Measurements from ENCODE around the gene RRP8. TPM values are rescaled to one million over a fixed set of nuclear protein-coding genes. Genes with fewer than 3 reads are reported as not detected.

RRP8 gene
- total and polyA plus RNA-seq, 10 of the 15 experiments (the other 5 are each of a cell fraction or from before 2014, with no cell fraction given): 4.7 to 51.2 (median 23.9) TPM

- TF ChIP-seq, protein P1, sequence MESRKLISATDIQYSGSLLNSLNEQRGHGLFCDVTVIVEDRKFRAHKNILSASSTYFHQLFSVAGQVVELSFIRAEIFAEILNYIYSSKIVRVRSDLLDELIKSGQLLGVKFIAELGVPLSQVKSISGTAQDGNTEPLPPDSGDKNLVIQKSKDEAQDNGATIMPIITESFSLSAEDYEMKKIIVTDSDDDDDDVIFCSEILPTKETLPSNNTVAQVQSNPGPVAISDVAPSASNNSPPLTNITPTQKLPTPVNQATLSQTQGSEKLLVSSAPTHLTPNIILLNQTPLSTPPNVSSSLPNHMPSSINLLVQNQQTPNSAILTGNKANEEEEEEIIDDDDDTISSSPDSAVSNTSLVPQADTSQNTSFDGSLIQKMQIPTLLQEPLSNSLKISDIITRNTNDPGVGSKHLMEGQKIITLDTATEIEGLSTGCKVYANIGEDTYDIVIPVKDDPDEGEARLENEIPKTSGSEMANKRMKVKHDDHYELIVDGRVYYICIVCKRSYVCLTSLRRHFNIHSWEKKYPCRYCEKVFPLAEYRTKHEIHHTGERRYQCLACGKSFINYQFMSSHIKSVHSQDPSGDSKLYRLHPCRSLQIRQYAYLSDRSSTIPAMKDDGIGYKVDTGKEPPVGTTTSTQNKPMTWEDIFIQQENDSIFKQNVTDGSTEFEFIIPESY (IDR thresholded peaks at IDR 0.05): no peak
- TF ChIP-seq IKZF1 (conservative IDR thresholded peaks at IDR 0.05) (peak; percentile 89), POLR2A (IDR thresholded peaks at IDR 0.05; ENCODE audit: low read depth, low read length) (peak; percentile 37; the same call in 1 of the 2 replicates), ZZZ3 (IDR thresholded peaks at IDR 0.05; ENCODE audit: control insufficient read depth, insufficient read length, low read depth) (no peak), HDAC6 (IDR thresholded peaks at IDR 0.05; ENCODE audit: unreplicated experiment) (no peak), ESRRA (IDR thresholded peaks at IDR 0.05; ENCODE audit: low read length) (no peak), ZNF274 (IDR thresholded peaks at IDR 0.05; ENCODE audit: insufficient read depth, insufficient read length) (no peak), ZNF622 (IDR thresholded peaks at IDR 0.05) (no peak), SMAD1 (IDR thresholded peaks at IDR 0.05; ENCODE audit: low read depth, partially characterized antibody) (no peak), NFYB (IDR thresholded peaks at IDR 0.05; ENCODE audit: insufficient read depth, low read depth, low read length) (no peak), GABPA (IDR thresholded peaks at IDR 0.05; ENCODE audit: low read depth) (no peak), PKNOX1 (IDR thresholded peaks at IDR 0.05) (no peak; the same call in 1 of the 2 replicates), IKZF2 (IDR thresholded peaks at IDR 0.05) (peak; percentile 96), SPI1 (IDR thresholded peaks at IDR 0.05; ENCODE audit: borderline replicate concordance, insufficient read depth, low read depth, low read length) (peak; percentile 97), BCL11A (IDR thresholded peaks at IDR 0.05; ENCODE audit: low read depth, low read length) (no peak), EP300 (IDR thresholded peaks at IDR 0.05; ENCODE audit: borderline replicate concordance in 1 of 2, control insufficient read depth in 1 of 2, low read depth in 2 of 2, low read length in 2 of 2) (peak in 1 of 2 experiments; percentile 63; a peak in 1 of 4 replicates), EZH2 (IDR thresholded peaks at IDR 0.05; ENCODE audit: borderline replicate concordance, control insufficient read depth, low read depth, low read length) (no peak), ATF7 (IDR thresholded peaks at IDR 0.05; ENCODE audit: low read depth) (peak; percentile 45; the same call in 1 of the 2 replicates), IRF4 (IDR thresholded peaks at IDR 0.05; ENCODE audit: low read depth, low read length) (peak; percentile 88)
- TF ChIP-seq, protein P2, sequence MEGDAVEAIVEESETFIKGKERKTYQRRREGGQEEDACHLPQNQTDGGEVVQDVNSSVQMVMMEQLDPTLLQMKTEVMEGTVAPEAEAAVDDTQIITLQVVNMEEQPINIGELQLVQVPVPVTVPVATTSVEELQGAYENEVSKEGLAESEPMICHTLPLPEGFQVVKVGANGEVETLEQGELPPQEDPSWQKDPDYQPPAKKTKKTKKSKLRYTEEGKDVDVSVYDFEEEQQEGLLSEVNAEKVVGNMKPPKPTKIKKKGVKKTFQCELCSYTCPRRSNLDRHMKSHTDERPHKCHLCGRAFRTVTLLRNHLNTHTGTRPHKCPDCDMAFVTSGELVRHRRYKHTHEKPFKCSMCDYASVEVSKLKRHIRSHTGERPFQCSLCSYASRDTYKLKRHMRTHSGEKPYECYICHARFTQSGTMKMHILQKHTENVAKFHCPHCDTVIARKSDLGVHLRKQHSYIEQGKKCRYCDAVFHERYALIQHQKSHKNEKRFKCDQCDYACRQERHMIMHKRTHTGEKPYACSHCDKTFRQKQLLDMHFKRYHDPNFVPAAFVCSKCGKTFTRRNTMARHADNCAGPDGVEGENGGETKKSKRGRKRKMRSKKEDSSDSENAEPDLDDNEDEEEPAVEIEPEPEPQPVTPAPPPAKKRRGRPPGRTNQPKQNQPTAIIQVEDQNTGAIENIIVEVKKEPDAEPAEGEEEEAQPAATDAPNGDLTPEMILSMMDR (IDR thresholded peaks at IDR 0.05 in 2 of 3, conservative IDR thresholded peaks at IDR 0.05 in 1 of 3; ENCODE audit: control insufficient read depth in 2 of 3, extremely low read depth in 1 of 3, insufficient read depth in 1 of 3, low read depth in 3 of 3, low read length in 3 of 3): no peak
- TF ChIP-seq, protein P3, sequence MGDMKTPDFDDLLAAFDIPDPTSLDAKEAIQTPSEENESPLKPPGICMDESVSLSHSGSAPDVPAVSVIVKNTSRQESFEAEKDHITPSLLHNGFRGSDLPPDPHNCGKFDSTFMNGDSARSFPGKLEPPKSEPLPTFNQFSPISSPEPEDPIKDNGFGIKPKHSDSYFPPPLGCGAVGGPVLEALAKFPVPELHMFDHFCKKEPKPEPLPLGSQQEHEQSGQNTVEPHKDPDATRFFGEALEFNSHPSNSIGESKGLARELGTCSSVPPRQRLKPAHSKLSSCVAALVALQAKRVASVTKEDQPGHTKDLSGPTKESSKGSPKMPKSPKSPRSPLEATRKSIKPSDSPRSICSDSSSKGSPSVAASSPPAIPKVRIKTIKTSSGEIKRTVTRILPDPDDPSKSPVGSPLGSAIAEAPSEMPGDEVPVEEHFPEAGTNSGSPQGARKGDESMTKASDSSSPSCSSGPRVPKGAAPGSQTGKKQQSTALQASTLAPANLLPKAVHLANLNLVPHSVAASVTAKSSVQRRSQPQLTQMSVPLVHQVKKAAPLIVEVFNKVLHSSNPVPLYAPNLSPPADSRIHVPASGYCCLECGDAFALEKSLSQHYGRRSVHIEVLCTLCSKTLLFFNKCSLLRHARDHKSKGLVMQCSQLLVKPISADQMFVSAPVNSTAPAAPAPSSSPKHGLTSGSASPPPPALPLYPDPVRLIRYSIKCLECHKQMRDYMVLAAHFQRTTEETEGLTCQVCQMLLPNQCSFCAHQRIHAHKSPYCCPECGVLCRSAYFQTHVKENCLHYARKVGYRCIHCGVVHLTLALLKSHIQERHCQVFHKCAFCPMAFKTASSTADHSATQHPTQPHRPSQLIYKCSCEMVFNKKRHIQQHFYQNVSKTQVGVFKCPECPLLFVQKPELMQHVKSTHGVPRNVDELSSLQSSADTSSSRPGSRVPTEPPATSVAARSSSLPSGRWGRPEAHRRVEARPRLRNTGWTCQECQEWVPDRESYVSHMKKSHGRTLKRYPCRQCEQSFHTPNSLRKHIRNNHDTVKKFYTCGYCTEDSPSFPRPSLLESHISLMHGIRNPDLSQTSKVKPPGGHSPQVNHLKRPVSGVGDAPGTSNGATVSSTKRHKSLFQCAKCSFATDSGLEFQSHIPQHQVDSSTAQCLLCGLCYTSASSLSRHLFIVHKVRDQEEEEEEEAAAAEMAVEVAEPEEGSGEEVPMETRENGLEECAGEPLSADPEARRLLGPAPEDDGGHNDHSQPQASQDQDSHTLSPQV (IDR thresholded peaks at IDR 0.05): no peak
Measured at GRCh38 chr11:6646918-6647679, 43.7 kb upstream of the RRP8 start (continued).

Data from GM12878 (cell line).